Purkinje cell (primary cell): ENCODE data around the gene XXYLT1. TPM values are rescaled to one million over a fixed set of nuclear protein-coding genes. Genes with fewer than 3 reads are reported as not detected.

Experiments
- polyA plus RNA-seq: library from polyadenylated mRNA; unstranded; fragments of >200 nt; fragmentation: Nextera tagmentation; gene quantifications from 2 replicates; pipeline ENCODE4 v1.2.1, GENCODE V29; 2014

XXYLT1 gene, protein sequence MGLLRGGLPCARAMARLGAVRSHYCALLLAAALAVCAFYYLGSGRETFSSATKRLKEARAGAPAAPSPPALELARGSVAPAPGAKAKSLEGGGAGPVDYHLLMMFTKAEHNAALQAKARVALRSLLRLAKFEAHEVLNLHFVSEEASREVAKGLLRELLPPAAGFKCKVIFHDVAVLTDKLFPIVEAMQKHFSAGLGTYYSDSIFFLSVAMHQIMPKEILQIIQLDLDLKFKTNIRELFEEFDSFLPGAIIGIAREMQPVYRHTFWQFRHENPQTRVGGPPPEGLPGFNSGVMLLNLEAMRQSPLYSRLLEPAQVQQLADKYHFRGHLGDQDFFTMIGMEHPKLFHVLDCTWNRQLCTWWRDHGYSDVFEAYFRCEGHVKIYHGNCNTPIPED
- 1.0 and 3.7 TPM in 2 replicates for polyA plus RNA-seq

GRCh38 chr3:195270817-195271409, at the start of gene XXYLT1:
Gene XXYLT1 (minus strand): TSS chr3:195271159. CDS start chr3:195271058, 101 bp downstream.

Other genes with a start within 250 kb of the XXYLT1 start
- 25.7 and 36.3 TPM in 2 replicates for gene ACAP2, start 171.9 kb upstream of the XXYLT1 start, polyA plus RNA-seq